ENCODE results near the gene TPCN1.

Gene TPCN1

DNA sequence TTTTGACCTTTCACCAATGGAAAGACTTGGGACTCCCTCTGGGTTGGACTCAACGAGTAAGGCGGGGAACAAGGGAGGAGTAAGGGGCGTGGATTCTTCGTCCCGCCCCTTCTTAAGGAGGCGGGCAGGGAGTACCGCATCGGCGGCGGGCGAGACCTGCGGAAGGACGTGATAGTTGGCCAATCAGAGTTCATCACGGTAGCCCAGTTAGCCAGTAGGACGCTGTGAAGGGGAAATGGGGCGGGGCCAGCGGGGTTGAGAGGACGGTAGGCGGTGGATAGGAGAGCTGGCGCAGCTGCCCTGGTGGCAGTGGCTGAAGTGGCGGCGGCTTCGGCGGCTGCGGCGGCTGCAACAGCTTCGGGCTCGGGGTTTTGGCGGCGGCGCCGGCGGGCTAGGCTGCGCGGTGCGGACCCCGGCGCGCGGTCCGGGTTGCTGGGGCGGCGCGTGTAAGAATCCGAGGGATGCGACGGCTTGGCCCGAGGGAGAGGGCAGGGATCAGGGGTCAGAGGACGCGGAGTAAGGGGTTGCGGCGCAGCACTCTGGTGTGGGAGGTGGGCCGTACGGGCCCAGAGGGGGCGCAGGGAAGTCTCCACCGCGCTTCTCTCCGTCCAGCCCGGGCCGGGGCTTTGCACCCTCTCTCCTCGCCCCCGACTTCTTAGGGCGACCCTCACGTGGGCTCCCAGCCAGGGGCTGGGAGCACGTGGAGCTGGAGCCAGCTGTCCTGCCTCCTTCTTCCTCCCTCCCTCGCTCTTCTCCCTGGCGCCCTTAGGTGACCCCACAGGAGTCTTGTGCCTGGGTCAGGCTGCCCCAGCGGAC, at the start of gene TPCN1:
TSS of gene TPCN1 (plus strand) at position 284 of the 816 bp plus-strand sequence. CDS start 5,389 bp downstream, outside the sequence.
- peak; percentile 99 for DNase-seq

DNA sequence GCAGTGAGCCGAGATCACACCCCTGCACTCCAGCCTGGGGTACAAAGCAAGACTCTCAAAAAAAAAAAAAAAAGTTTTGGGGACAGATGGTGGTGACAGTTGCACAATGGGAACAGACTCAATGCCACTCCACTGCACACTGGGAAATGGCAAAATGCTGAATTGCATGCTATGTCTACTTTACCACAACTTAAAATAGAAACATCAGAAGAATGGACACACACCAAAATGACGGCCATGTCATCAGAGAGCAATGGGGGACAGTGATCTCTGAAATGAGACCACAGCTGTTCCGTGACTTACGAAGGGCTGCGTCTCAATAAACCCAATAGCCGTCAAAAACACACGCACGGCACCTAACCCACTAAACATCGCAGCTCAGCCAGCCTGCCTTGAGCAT, 49.7 kb upstream of the TPCN1 start:
- DNase-seq = no peak

DNA sequence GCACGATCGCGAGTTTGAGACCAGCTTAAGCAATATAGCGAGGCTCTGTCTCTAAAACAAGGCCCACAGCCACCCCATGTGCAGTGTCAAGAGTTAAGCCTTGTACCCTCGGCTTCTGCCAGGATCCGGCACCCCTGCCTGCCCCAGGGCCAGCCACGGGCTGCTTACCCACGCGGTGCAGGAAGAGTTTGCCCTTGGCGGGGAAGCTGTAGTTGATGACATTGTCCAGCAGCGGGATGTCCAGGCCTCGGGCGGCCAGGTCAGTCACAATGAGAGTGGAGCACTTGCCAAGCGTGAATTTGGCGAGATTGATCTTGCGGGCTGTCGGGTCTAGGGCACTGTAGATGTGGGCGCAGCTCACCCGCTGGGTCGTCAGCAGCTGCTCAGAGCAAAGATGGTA, 49.1 kb upstream of the TPCN1 start:
- DNase-seq = no peak

DNA sequence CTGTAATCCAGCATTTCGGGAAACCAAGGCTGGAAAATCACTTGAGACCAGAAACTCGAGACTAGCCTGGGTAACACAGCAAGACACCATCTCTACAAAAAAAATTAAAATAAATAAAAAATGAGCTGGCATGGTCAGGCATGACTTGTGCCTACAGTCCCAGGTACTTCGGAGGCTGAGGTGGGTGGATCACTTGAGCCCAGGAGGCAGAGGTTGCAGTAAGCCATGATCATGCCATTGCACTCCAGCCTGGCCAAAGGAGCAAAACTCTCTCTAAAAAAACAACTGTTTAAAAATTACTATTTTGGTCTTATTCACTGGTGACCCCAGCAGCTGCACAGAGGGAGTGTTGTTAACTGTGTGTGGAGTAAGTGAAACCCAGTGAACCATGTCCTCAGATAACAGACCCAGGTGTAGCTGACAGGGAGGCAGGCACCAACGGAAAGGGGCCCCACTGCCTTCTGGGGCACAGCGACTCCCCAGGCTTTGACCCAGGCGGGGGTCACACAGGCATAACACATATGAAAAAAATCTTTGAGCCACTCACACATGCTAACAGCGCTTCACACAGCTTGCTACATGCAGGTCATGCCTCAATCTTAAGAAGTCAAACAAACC, 48.1 kb upstream of the TPCN1 start:
- DNase-seq = no peak

DNA sequence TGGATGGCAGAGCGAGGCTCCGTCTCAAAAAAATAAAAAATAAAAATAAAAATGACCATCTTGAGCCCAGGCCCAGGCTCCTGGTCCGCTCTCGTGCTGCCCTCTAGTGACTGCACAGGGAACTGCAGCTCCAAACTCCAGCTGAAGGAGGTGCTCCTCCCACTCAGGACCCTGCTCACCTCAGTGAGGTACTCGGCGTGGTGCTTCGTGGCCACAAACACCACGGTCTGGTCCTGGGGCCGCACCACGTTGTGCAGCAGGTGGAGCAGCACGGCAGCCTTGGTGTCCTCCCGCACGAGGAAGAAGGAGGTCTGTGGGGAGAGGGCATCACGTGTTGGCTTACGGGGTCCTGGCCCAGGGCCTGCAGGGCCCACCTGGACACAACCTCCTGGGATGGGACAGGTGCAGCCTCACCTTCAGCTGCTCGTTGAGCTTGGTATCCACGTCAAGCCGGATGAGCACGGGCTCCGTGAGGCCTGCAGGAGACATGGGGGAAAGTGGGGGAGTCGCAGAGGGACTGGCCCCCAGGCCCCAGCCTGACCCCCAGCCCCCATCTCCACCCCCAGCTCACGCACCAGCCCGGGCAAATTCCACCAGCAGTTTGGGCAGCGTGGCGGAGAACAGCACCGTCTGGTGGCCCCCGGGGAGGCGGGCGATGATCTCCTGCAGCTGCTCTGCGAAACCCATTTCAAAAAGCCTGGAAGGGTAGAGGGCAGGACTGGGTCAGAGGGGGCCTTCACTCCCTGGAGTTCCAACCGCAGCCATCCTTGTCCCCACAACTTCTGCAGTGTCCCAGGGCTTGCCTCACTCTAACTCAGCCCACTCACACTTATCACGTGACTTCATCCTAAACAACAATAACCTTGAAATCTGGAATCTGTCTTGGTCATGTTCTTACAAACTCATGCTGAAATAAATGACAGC, 46.5 kb upstream of the TPCN1 start:
- peak; percentile 66 to 81 for DNase-seq

DNA sequence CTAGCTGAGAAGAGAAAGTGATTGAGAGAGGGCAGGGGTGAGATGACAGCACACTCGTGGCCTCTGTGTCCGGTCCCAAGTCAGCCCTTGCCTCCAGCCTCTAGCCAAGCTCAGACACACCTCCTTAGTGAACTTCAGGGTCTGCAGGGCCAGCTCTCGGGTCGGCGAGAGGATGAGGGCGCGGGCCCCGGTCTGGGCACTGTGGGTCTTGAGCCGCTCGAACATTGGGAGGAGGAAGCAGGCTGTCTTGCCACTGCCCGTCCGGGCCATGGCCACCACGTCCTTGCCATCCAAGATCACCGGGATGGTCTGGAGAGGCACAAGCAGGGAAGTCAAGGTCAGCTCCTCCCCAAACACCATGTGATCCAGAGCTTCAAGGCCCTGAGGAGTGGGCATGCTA, 42.2 kb upstream of the TPCN1 start:
- no peak for DNase-seq

DNA sequence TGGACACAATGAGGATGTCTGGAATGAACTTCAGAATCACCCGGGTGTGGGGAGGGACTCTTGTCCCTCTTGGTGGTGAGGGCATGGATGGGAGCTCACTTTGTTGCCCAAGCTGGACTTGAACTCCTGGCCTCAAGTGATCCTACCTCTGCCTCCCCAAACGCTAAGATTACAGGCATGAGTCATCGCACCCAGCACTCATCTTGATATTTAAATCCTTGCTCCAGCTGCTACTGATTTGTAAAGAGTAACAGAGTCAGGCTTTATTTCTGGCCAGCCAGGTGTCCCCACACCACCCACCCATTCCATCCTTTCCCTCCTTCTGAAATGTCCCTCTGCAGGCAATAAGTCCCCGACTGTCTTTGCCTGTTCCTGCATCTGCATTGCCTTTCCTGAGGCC, 40.9 kb upstream of the TPCN1 start:
- DNase-seq = no peak

DNA sequence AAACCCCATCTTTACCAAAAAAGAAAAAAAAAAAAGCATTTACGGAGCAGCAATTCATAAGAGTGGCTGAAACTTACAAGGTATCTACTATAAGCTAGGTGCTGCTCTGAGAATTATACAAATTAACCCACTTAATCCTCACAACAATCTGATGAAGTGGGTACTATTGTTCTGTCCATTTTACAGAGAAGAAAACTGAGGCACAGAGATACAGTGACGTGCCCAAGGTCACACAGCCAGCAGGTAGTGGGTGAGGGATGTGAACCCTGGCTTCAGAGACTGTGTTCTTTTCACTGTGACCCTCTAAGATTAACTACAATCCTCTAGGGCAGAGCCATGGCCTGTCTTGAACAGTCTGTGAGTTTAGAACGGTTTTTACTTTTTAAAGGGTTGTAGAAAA, 39.3 kb upstream of the TPCN1 start:
- no peak for DNase-seq

DNA sequence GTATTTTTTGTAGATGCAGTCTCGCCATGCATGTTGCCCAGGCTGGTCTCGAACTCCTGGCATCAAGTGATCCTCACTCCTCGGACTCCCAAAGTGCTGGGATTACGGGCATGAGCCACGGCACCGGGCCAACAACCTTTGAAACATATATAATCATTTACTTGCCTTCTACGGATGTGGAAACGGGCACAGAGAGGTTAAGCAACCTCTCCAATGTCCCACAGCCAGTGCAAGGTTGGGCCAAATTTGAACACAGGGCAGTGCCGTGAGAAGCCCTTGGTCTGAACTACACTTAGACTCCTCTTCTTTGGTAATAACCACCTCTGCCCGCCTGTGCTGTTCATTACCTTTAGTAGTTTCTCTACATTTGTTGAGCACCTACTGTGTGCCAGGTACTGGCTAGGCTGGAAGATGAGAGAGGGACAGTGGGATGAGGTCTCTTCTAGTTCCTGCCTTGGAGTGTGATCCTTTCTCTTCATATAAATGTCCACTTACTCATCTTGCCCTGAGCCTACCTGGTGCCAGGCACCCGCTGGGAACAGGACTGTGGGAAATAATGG, 38.2 kb upstream of the TPCN1 start:
- no peak for DNase-seq

DNA sequence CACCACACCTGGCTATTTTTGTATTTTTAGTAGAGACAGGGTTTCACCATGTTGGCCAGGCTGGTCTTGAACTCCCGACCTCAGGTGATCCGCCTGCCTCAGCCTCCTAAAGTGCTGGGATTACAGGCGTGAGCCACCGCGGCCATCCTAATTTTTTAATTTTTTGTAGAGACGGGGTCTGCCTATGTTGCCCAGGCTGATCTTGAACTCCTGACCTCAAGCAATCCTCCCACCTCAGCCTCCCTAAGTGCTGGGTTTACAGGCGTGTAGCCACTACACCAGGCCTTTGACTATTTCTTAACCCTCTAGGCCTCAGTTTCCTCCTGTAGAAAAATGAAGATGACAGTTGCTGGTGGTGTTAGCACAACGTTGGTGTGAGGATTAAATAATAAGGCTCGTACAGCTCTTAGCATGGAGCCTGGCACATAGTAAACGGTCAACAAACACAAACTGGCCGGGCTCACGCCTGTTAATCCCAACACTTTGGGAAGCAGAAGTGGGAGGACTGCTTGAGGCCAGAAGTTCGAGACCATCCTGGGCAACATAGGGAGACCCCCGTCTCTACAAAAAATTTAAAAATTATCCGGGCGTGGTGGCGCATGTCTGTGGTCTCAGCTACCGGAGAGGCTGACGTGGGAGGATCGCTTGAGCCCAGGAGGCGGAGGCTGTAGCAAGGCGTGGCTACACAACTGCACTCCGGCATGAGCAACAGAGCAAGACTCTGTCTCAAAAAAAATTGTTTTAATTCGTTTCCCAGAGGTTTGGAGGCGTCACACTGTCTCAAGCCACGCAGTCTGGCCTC, 37.0 kb upstream of the TPCN1 start:
- DNase-seq = no peak

DNA sequence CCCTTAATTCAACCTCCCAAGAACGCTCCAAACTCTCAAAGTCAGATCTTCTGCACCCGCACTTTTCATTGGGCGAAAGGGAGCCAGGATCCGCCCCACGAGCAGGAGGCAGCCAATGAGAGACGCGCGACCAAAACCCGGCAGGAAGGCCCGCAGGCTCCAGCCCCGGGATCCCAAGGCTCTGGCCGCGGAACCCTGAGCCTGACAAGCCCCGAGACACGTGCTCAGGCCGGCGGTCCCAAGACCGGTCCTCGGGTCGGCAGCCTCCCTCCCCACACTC, 36.4 kb upstream of the TPCN1 start:
- peak; percentile 86 for DNase-seq

DNA sequence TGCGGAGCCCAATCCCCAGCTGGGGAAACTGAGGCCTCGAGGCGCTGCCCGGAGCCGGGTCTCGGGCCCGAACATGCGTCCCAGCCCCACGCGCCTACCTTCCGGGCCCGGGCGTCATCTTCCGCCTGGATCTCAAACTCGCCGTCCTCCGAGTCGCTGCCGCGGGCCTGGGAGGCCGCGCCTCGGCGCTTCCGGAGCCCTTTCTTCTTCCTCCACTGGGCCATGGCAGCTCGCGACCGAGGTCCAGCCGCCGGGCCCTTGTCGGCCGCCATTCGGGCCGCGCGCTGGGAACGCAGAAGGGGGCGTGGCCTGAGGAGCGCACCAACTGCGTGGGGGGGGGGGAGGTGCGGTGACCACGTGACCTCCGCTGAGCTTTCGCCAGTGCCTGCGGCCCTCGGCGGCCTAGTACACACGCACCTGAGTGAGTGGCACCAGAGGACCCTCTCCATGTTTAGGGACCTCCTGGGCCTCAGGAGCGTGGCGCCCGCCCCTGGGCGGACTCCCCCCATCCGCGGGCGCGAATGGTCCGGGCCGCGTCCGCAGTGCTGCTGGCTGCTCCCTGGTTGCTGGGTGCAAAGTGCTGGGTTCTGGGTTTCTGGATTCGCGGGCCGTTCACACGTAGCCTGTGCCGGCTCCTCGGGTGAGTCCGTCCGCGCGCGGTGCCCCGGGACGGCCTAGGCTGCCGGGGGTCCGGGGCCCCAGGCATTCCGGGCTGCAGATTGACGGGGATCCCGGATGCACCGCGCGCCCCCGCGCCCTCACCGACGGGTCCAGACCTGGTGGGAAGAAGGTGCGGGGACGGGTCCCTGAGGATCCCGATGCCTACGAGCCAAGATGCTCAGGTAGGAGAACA, 35.9 kb upstream of the TPCN1 start, which contains the start of the genes DDX54 and RITA1:
TSS of gene DDX54 (minus strand) at position 299 of the 853 bp plus-strand sequence. CDS start at position 272, 27 bp downstream.
TSS of gene RITA1 (plus strand) at position 542 of the 853 bp plus-strand sequence. CDS start 1,026 bp downstream, outside the sequence.
- peak; percentile 80 to 82 for DNase-seq

DNA sequence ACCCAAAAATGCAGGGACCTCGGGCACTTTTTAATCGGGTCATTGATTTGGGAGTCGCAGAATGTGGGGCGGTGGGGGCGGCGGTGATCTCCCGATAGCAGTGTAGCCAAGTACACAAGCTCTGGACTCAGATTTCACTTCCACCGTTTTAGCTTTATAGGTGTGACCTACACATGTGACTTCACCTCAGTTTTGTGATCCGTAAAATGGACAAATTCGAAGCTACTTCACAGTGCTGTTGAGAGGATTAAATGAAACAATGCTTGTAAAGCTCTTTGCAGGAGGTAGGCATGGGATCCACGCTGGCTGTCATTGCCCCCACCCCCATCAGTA, 35.3 kb upstream of the TPCN1 start:
- DNase-seq = no peak

DNA sequence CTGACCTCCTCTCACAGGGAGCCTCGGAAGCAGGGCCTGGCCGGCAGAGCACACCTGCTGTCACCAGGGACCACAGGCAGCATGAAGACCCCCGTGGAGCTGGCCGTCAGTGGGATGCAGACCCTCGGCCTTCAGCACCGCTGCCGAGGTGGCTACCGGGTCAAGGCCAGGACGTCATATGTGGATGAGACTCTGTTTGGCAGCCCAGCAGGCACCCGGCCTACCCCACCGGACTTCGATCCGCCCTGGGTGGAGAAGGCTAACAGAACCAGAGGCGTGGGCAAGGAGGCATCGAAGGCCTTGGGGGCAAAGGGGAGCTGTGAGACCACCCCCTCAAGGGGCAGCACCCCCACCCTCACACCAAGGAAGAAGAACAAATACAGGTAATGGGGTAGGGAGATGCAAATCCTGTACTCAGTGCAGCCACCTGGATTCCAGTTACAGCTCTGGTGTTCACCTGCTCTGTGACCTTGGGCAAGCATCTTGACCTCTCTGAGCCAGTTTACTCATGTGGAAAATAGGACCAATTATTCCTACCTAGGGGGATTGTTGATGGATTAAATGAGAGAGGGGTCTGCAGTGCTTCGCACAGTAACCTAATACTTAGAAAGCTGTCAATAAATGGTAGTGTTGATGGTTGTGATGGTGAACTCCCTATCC, 34.5 kb upstream of the TPCN1 start:
- no peak for DNase-seq

DNA sequence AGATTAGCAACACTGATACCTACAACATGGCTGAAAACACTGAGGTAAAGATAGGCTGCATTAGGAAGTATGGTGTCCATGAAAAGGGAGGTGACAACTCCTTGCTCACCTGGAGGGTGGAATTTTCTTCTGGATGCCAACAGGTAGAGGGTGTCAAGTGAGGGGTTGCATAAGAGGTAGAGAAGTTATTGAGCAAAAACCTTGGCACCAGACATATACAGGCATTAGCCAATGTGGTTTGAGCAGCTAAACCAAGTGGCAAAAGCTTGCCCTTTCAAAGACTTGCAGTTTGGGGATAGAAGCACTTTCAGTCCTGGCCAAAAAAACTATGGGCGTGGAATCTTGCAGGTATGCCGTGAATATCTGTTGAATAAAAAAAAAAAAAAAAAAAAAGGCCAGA, 31.9 kb upstream of the TPCN1 start:
- DNase-seq = no peak

DNA sequence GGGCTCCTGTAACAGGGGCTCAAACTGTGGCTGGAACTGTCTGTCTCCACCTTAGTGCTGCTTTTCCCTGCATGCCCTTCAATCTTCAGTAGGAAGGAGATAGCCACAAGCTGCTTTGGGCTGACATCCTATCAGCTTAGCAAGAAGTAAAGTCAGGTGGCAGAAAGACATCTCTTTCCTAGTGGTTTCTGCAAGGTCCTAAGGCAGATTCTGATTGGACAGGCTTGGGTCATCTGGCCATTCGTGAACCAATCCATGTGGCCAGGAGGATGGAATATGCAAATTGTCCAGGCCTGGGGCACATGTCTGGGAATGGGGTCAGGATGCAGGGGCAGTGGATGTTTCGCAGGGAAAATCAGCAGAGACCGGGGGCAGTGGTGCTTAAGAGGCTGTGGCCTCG, 30.5 kb upstream of the TPCN1 start:
- DNase-seq = no peak

DNA sequence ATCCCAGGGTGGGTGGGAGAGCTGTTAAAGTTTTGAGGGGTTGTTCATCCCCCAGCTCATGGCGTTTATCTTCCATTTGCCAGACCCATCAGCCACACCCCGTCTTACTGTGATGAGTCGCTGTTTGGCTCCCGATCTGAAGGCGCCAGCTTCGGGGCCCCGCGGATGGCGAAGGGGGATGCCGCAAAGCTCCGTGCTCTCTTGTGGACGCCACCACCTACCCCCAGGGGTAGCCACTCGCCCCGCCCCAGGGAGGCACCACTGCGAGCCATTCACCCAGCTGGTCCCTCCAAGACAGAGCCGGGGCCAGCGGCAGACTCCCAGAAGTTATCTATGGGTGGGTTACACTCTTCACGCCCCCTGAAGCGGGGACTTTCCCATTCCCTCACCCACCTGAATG, 30.0 kb upstream of the TPCN1 start:
- DNase-seq = no peak

DNA sequence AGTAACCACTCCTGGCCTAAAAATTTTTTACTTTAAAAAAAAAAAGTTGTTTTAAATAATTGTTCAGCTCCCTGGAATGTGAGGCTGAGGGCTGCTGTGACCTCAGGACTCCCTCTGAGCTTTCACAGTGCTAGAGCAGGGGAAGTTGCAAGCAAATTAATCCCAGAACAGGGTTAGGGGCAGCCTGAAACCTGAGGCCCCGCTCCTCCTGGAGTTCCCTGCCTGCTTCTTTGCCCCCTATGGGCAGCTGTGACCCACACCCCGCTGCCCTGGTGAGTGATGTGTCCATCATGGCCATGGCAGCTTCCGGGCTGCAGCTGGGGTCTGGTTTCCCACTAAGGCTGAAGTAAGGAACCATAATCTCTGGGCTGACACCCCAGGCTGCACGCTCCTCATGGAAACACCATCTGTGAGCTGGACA, 26.3 kb upstream of the TPCN1 start:
- DNase-seq = no peak

DNA sequence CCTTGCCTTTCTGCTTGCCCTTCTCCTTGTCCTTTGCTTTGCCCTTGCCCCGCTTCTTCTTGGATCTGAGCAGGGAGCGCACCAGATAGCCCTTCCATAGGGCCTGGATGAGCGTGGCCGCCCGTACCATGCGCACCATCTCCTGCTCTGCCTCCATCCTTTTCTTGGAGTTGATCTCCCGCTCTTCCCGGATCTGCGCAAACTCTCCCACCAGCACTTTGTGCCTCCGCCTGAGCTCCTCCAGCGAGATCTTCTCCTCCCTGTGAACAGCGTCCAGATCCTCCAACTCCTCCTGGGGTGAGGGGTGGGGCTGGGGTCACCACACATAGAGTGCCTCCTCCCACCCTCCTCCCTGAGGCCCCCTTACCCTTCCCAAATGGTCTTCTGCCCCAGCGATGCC, 25.7 kb upstream of the TPCN1 start:
- DNase-seq = no peak

DNA sequence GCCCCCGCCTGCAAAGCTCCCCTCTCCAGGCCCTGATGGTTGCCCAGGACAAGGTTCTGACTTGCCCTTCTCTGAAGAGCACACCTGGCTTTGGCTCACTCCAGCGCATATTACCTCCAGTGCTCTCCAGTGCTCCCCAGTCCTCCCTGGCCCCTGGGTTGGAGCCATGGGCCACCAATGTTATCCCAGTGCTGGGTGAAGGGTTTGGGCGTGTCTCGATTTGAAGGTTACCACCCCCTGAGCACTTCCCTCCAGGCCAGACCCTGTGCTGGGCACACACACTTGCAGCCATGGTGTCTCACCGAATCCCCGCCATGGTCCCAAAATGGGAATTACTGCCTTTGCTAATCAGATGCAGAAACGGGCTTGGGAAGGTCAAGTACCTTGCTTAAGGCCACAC, 24.7 kb upstream of the TPCN1 start:
- no peak for DNase-seq

DNA sequence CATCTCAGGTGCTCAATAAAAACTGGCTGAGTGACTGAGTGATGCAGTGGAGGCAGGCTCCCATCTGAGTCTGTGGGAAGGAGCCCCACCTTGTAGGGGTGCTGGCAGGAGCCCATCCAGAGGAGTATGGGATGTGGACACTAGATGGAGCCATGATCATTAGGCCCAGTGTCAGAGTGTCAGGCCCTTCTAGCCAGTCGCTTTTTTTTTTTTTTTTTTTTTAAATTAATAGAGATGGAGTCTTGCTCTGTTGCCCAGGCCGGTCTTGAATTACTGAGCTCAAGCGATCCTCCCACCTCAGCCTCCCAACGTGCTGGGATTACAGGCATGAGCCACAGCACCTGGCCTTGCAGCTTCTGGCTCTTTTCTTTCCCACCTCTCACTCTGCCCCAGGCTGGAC, 24.3 kb upstream of the TPCN1 start:
- DNase-seq = peak; percentile 40 to 59
